Fibroblast of skin of scalp (primary cell): ENCODE measurements around the gene WDTC1.

Experiments
- DNase-seq: peaks from one replicate; pipeline ENCODE4 v3.0.0-alpha.2; 2013

Gene WDTC1

GRCh38 chr1:27335506-27336422 lies 101.3 kb downstream of the WDTC1 start:
- DNase-seq: no peak

- DNase-seq: no peak
These were observed 102.3 kb downstream of the WDTC1 start for GRCh38 chr1:27336756-27337155.

GRCh38 chr1:27338751-27339150 lies 104.3 kb downstream of the WDTC1 start:
- DNase-seq: no peak

GRCh38 chr1:27339213-27339612 lies 104.8 kb downstream of the WDTC1 start:
- DNase-seq: no peak

- peak; percentile 72 for DNase-seq
These were observed 107.3 kb downstream of the WDTC1 start, which contains the start of gene SYTL1 for GRCh38 chr1:27341525-27342252. Gene SYTL1, plus strand, starts transcription at chr1:27342022. Its CDS starts 3,313 bp downstream, at chr1:27345335.

GRCh38 chr1:27342391-27342777 lies 108.0 kb downstream of the WDTC1 start:
- DNase-seq: no peak

- no peak for DNase-seq
These were observed 108.6 kb downstream of the WDTC1 start for GRCh38 chr1:27342778-27343638.

GRCh38 chr1:27343639-27344025 lies 109.2 kb downstream of the WDTC1 start:
- DNase-seq: no peak

GRCh38 chr1:27345272-27345671 lies 110.8 kb downstream of the WDTC1 start:
- no peak for DNase-seq

GRCh38 chr1:27346357-27346756 lies 111.9 kb downstream of the WDTC1 start:
- no peak for DNase-seq

- no peak for DNase-seq
These were observed 112.7 kb downstream of the WDTC1 start for GRCh38 chr1:27346991-27347624.

GRCh38 chr1:27348861-27349783 lies 114.7 kb downstream of the WDTC1 start:
- DNase-seq: no peak

GRCh38 chr1:27349784-27350662 lies 115.6 kb downstream of the WDTC1 start:
- DNase-seq: peak; percentile 49

GRCh38 chr1:27350663-27351540 lies 116.5 kb downstream of the WDTC1 start:
- peak; percentile 25 for DNase-seq

- DNase-seq: no peak
These were observed 117.2 kb downstream of the WDTC1 start for GRCh38 chr1:27351541-27352107.

- DNase-seq: no peak
These were observed 118.7 kb downstream of the WDTC1 start for GRCh38 chr1:27353166-27353565.

GRCh38 chr1:27353629-27354028 lies 119.2 kb downstream of the WDTC1 start:
- no peak for DNase-seq

GRCh38 chr1:27355683-27356082 lies 121.3 kb downstream of the WDTC1 start:
- no peak for DNase-seq

GRCh38 chr1:27356277-27356618 lies 121.8 kb downstream of the WDTC1 start:
- no peak for DNase-seq
